ENCODE measurements around the gene STK39. TPM values are rescaled to one million over a fixed set of nuclear protein-coding genes. Genes with fewer than 3 reads are reported as not detected.

Gene STK39
- total RNA-seq, 2 experiments from 2014 or later: 17.7 to 41.1 TPM

- no TSS peak for BruUV-seq (replicated peaks)
- intact Hi-C loops (cut with micrococcal nuclease; ENCODE audit: unreplicated experiment): no loop called here
- H3K36me3 ChIP-seq (ENCODE audit: insufficient read depth, low read length): no peaks in the 10 kb centered on the region
Observed at GRCh38 chr2:168201584-168202116, 45.7 kb downstream of the STK39 start.

GRCh38 chr2:168200930-168201583, 46.3 kb downstream of the STK39 start:
- CTCF ChIA-PET (ENCODE audit: unreplicated experiment): no interaction called here

More at GRCh38 chr2:168201584-168202116, 45.7 kb downstream of the STK39 start:
- DNase-seq (ENCODE audit: low spot score): no peak
- CTCF ChIA-PET (ENCODE audit: unreplicated experiment): no interaction called here
- no peak overlapping the region for H3K27ac ChIP-seq (ENCODE audit: low read depth, low read length, poor library complexity, severe bottlenecking)
- no peak overlapping the region for H3K4me2 ChIP-seq (ENCODE audit: low read length)
- H3K79me2 ChIP-seq (ENCODE audit: insufficient read depth, low read depth, low read length): no peaks in the 10 kb centered on the region
- H3K4me3 ChIP-seq (ENCODE audit: low read depth, low read length, poor library complexity, severe bottlenecking): no peak overlapping the region
- H3K9me2 ChIP-seq (ENCODE audit: insufficient read depth, low read length): no peaks in the 10 kb centered on the region
- H3K9me3 ChIP-seq (ENCODE audit: low read length): no peaks in the 10 kb centered on the region
- H3K4me1 ChIP-seq (ENCODE audit: insufficient read depth, low read length, poor library complexity, severe bottlenecking): no peaks in the 10 kb centered on the region
- POLR2A ChIA-PET: interaction anchor here (1.2 to 1.4 kb wide), 2 partner anchors 11 to 26 kb away, joined by 3 read pairs; no protein-coding TSS in a partner anchor
- H2AFZ ChIP-seq (ENCODE audit: low read length): no peak overlapping the region
- no peaks in the 10 kb centered on the region for H4K20me1 ChIP-seq (ENCODE audit: insufficient read depth, low read length)
- TF ChIP-seq, protein P1, sequence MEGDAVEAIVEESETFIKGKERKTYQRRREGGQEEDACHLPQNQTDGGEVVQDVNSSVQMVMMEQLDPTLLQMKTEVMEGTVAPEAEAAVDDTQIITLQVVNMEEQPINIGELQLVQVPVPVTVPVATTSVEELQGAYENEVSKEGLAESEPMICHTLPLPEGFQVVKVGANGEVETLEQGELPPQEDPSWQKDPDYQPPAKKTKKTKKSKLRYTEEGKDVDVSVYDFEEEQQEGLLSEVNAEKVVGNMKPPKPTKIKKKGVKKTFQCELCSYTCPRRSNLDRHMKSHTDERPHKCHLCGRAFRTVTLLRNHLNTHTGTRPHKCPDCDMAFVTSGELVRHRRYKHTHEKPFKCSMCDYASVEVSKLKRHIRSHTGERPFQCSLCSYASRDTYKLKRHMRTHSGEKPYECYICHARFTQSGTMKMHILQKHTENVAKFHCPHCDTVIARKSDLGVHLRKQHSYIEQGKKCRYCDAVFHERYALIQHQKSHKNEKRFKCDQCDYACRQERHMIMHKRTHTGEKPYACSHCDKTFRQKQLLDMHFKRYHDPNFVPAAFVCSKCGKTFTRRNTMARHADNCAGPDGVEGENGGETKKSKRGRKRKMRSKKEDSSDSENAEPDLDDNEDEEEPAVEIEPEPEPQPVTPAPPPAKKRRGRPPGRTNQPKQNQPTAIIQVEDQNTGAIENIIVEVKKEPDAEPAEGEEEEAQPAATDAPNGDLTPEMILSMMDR (conservative IDR thresholded peaks at IDR 0.05; ENCODE audit: low read length): no peak
- no peak for TF ChIP-seq EZH2phosphoT487 (IDR thresholded peaks at IDR 0.05; ENCODE audit: borderline replicate concordance, low read depth, low read length)

More at GRCh38 chr2:168200930-168201583, 46.3 kb downstream of the STK39 start:
- Histone ChIP-seq H3K4me2 (ENCODE audit: low read length) (no peak overlapping the region), H3K4me1 (ENCODE audit: insufficient read depth, low read length, poor library complexity, severe bottlenecking) (no peaks in the 10 kb centered on the region), H2AFZ (ENCODE audit: low read length) (no peak overlapping the region), H3K4me3 (ENCODE audit: low read depth, low read length, poor library complexity, severe bottlenecking) (no peak overlapping the region), H4K20me1 (ENCODE audit: insufficient read depth, low read length) (no peaks in the 10 kb centered on the region), H3K36me3 (ENCODE audit: insufficient read depth, low read length) (no peaks in the 10 kb centered on the region), H3K9me2 (ENCODE audit: insufficient read depth, low read length) (no peaks in the 10 kb centered on the region), H3K9me3 (ENCODE audit: low read length) (no peaks in the 10 kb centered on the region), H3K27ac (ENCODE audit: low read depth, low read length, poor library complexity, severe bottlenecking) (no peak overlapping the region), H3K79me2 (ENCODE audit: insufficient read depth, low read depth, low read length) (no peaks in the 10 kb centered on the region)
- POLR2A ChIA-PET: interaction anchor here (1.2 to 1.4 kb wide), 2 partner anchors 11 to 25 kb away, joined by 3 read pairs; no protein-coding TSS in a partner anchor
- intact Hi-C loops (cut with micrococcal nuclease; ENCODE audit: unreplicated experiment): no loop called here
- TF ChIP-seq EZH2phosphoT487 (IDR thresholded peaks at IDR 0.05; ENCODE audit: borderline replicate concordance, low read depth, low read length): no peak
- TF ChIP-seq, protein P1 (conservative IDR thresholded peaks at IDR 0.05; ENCODE audit: low read length): no peak
- DNase-seq (ENCODE audit: low spot score): no peak
- BruUV-seq (replicated peaks): no TSS peak
